Measurements from ENCODE around the gene FLOT2. TPM values are rescaled to one million over a fixed set of nuclear protein-coding genes. Genes with fewer than 3 reads are reported as not detected.
A peak's percentile ranks its signal among the peaks of the same experiment; 100 is the strongest.
"Not testable (repeated sequence)": the region's sequence is repeated elsewhere in the genome, so short reads cannot be mapped to it uniquely, and the experiment has no call there.

FLOT2 gene
- total RNA-seq, 1 donor from 2014 or later: 136 TPM

- H3K4me3 Mint-ChIP-seq (ENCODE audit: low read depth); H3K27me3 Mint-ChIP-seq (ENCODE audit: low read depth); DNase-seq (ENCODE audit: low spot score); H3K27ac Mint-ChIP-seq; H3K9me3 Mint-ChIP-seq; intact Hi-C loops (cut with micrococcal nuclease): not testable (repeated sequence)
- Mint-ChIP-seq H3K36me3 (ENCODE audit: low read depth) (peaks cover 59% of the 10 kb centered on the region), H3K4me1 (ENCODE audit: low read depth) (peaks cover 36% of the 10 kb centered on the region)
Observed at GRCh38 chr17:28934508-28934907, 37.0 kb upstream of the FLOT2 start.

- intact Hi-C loops (cut with micrococcal nuclease): loop anchor here (5.0 kb wide), 1 partner anchor 37 kb away; no protein-coding TSS in a partner anchor
- Mint-ChIP-seq H3K36me3 (ENCODE audit: low read depth) (peaks cover 77% of the 10 kb centered on the region), H3K9me3 (peaks cover 14% of the 10 kb centered on the region), H3K27ac (no peak overlapping the region), H3K4me3 (ENCODE audit: low read depth) (no peak overlapping the region), H3K4me1 (ENCODE audit: low read depth) (peaks cover 41% of the 10 kb centered on the region), H3K27me3 (ENCODE audit: low read depth) (no peaks in the 10 kb centered on the region)
- DNase-seq (ENCODE audit: low spot score): no peak
Observed at GRCh38 chr17:28929787-28930186, 32.3 kb upstream of the FLOT2 start.

- Mint-ChIP-seq H3K4me1 (ENCODE audit: low read depth) (peaks cover 47% of the 10 kb centered on the region), H3K36me3 (ENCODE audit: low read depth) (peaks cover 81% of the 10 kb centered on the region), H3K27me3 (ENCODE audit: low read depth) (no peaks in the 10 kb centered on the region), H3K27ac (peak overlapping the region; percentile 43), H3K9me3 (peaks cover 14% of the 10 kb centered on the region), H3K4me3 (ENCODE audit: low read depth) (no peak overlapping the region)
- intact Hi-C loops (cut with micrococcal nuclease): loop anchor here (5.0 kb wide), 1 partner anchor 36 kb away; no protein-coding TSS in a partner anchor
- DNase-seq (ENCODE audit: low spot score): no peak
Observed at GRCh38 chr17:28928061-28928460, 30.5 kb upstream of the FLOT2 start.

- Mint-ChIP-seq H3K36me3 (ENCODE audit: low read depth) (peaks cover 80% of the 10 kb centered on the region), H3K9me3 (peaks cover 14% of the 10 kb centered on the region), H3K4me1 (ENCODE audit: low read depth) (peaks cover 49% of the 10 kb centered on the region), H3K27ac (peak overlapping the region; percentile 73), H3K27me3 (ENCODE audit: low read depth) (no peaks in the 10 kb centered on the region), H3K4me3 (ENCODE audit: low read depth) (no peak overlapping the region)
- DNase-seq (ENCODE audit: low spot score): no peak
- intact Hi-C loops (cut with micrococcal nuclease): loop anchor here (1.0 to 5.0 kb wide), 3 partner anchors 20 to 34 kb away; partner anchors contain the start of gene DHRS13
Observed at GRCh38 chr17:28926786-28927185, 29.3 kb upstream of the FLOT2 start.

GRCh38 chr17:28926366-28926765 lies 28.8 kb upstream of the FLOT2 start:
- Mint-ChIP-seq H3K27me3 (ENCODE audit: low read depth) (no peaks in the 10 kb centered on the region), H3K27ac (peak overlapping the region; percentile 73), H3K4me1 (ENCODE audit: low read depth) (peaks cover 49% of the 10 kb centered on the region), H3K36me3 (ENCODE audit: low read depth) (peaks cover 80% of the 10 kb centered on the region), H3K4me3 (ENCODE audit: low read depth) (no peak overlapping the region), H3K9me3 (peaks cover 14% of the 10 kb centered on the region)
- intact Hi-C loops (cut with micrococcal nuclease): loop anchor here (1.0 to 5.0 kb wide), 3 partner anchors 20 to 34 kb away; partner anchors contain the start of gene DHRS13
- no peak for DNase-seq (ENCODE audit: low spot score)

DNA sequence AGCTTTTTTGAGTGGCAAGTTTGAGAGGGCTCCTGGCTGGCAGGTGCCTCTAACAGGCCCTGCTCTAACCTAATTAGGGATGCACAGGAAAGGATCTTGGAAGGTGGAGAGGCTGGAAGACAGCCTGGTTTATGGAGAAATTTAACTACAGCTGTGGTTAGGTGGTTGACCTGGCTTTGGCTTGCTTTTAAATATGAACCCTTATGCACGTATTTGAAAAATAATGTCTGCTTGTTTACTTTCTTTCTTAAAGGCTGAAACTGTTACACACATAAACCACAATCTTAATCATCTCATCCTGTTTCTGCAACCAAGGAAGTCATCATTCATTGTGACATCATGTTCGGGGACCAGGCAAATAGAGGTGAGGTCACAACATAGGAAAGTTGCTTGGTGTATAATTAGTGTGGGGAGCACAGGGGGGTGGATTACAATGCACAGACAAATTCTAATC lies 28.4 kb upstream of the FLOT2 start:
- peak overlapping the region; percentile 73 for H3K27ac Mint-ChIP-seq
- peaks cover 49% of the 10 kb centered on the region for H3K4me1 Mint-ChIP-seq (ENCODE audit: low read depth)
- intact Hi-C loops (cut with micrococcal nuclease): loop anchor here (1.0 to 5.0 kb wide), 3 partner anchors 20 to 34 kb away; partner anchors contain the start of gene DHRS13
- peak; percentile 59 for DNase-seq (ENCODE audit: low spot score)
- H3K36me3 Mint-ChIP-seq (ENCODE audit: low read depth): peaks cover 83% of the 10 kb centered on the region
- H3K9me3 Mint-ChIP-seq: peaks cover 14% of the 10 kb centered on the region
- no peaks in the 10 kb centered on the region for H3K27me3 Mint-ChIP-seq (ENCODE audit: low read depth)
- peak overlapping the region; percentile 26 for H3K4me3 Mint-ChIP-seq (ENCODE audit: low read depth)

DNA sequence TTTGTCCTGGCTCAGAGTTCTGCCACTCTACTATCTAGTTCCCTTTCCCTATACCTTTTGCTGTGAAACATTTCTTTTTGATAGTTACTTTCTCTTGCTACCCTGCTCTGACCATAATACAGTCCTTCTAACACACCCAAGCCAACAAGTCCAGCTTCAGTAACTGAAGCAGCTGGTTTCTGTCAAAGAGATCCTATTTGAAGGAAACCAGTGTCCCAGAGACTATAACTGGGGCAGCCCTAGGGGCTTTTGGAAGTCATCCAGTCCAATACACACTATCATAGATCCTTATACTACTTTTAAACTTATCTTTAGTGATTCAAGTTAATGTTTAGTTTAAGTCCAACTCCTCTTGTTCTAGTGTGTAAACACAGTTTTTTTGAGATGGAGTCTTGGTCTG lies 22.7 kb upstream of the FLOT2 start:
- Mint-ChIP-seq H3K36me3 (ENCODE audit: low read depth) (peaks cover 84% of the 10 kb centered on the region), H3K4me3 (ENCODE audit: low read depth) (no peak overlapping the region), H3K4me1 (ENCODE audit: low read depth) (peaks cover 19% of the 10 kb centered on the region), H3K27me3 (ENCODE audit: low read depth) (no peaks in the 10 kb centered on the region), H3K9me3 (no peaks in the 10 kb centered on the region), H3K27ac (no peak overlapping the region)
- intact Hi-C loops (cut with micrococcal nuclease): no loop called here
- no peak for DNase-seq (ENCODE audit: low spot score)

- no peak for DNase-seq (ENCODE audit: low spot score)
- Mint-ChIP-seq H3K27ac (no peak overlapping the region), H3K4me1 (ENCODE audit: low read depth) (peaks cover 11% of the 10 kb centered on the region), H3K27me3 (ENCODE audit: low read depth) (no peaks in the 10 kb centered on the region), H3K9me3 (peaks cover 3% of the 10 kb centered on the region), H3K4me3 (ENCODE audit: low read depth) (no peak overlapping the region), H3K36me3 (ENCODE audit: low read depth) (peaks cover 85% of the 10 kb centered on the region)
- intact Hi-C loops (cut with micrococcal nuclease): no loop called here
Observed at GRCh38 chr17:28918295-28918694, 20.8 kb upstream of the FLOT2 start.

GRCh38 chr17:28917465-28917864 lies 19.9 kb upstream of the FLOT2 start:
- Mint-ChIP-seq H3K27ac (no peak overlapping the region), H3K4me3 (ENCODE audit: low read depth) (no peak overlapping the region), H3K36me3 (ENCODE audit: low read depth) (peaks cover 86% of the 10 kb centered on the region), H3K9me3 (peaks cover 3% of the 10 kb centered on the region), H3K4me1 (ENCODE audit: low read depth) (peaks cover 9% of the 10 kb centered on the region), H3K27me3 (ENCODE audit: low read depth) (no peaks in the 10 kb centered on the region)
- DNase-seq (ENCODE audit: low spot score): no peak
- intact Hi-C loops (cut with micrococcal nuclease): no loop called here

- peaks cover 3% of the 10 kb centered on the region for H3K9me3 Mint-ChIP-seq
- no peak overlapping the region for H3K4me3 Mint-ChIP-seq (ENCODE audit: low read depth)
- H3K27ac Mint-ChIP-seq: no peak overlapping the region
- H3K4me1 Mint-ChIP-seq (ENCODE audit: low read depth): peaks cover 9% of the 10 kb centered on the region
- H3K36me3 Mint-ChIP-seq (ENCODE audit: low read depth): peaks cover 88% of the 10 kb centered on the region
- intact Hi-C loops (cut with micrococcal nuclease): no loop called here
- no peak for DNase-seq (ENCODE audit: low spot score)
- H3K27me3 Mint-ChIP-seq (ENCODE audit: low read depth): no peaks in the 10 kb centered on the region
Observed at GRCh38 chr17:28917029-28917428, 19.5 kb upstream of the FLOT2 start.

DNA sequence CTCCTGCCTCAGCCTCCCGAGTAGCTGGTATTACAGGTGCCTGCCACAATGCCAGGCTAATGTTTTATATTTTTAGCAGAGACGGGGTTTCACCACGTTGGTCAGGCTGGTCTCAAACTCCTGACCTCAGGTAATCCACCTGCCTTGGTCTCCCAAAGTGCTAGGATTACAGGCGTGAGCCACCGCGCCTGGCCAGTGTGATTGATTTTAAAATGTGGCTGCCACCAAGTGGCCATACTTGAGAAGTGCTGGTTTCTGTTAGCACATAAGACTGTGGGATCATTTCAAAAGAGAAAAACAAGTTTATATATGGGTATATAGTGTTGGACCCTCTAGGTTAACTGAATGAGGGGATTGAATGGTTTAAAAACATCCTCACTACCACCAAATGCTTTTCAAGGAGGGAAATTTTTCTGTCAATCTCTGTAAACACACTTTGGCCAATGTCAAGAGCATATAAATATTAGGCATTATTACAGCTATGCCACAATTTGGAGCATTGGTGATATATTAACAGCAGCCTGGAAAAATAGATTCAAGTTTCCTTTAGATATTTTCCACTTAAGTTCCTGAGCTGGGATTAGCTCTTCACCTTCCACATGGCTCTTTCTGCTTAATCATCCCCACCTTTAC lies 18.9 kb upstream of the FLOT2 start:
- Mint-ChIP-seq H3K27ac (peak overlapping the region; percentile 35), H3K4me3 (ENCODE audit: low read depth) (no peak overlapping the region), H3K4me1 (ENCODE audit: low read depth) (peaks cover 9% of the 10 kb centered on the region), H3K27me3 (ENCODE audit: low read depth) (no peaks in the 10 kb centered on the region), H3K36me3 (ENCODE audit: low read depth) (peaks cover 87% of the 10 kb centered on the region), H3K9me3 (peaks cover 3% of the 10 kb centered on the region)
- intact Hi-C loops (cut with micrococcal nuclease): loop anchor here (1.0 kb wide), 1 partner anchor 153 kb away; no protein-coding TSS in a partner anchor
- no peak for DNase-seq (ENCODE audit: low spot score)

DNA sequence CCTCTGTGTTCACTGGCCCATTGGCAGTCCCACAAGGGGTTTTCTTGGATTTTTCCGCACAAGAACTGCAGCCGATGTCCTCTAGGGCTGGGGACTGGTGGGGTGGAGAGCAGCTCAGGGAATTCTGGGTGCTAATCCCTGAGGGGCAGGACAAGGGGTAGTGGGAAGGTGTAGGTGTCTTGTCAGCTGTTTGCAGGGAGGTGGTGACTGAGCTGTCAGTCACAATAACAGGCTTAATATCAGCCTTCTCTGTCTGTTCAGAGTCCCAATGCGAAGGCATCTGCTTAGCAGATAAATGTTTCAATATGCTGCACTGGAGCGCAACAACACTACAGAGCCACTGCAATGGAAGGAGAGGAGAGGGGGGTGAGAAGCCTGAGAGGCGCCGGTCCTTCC lies 15.4 kb upstream of the FLOT2 start:
- no peak for DNase-seq (ENCODE audit: low spot score)
- intact Hi-C loops (cut with micrococcal nuclease): no loop called here
- peaks cover 85% of the 10 kb centered on the region for H3K36me3 Mint-ChIP-seq (ENCODE audit: low read depth)
- H3K27me3 Mint-ChIP-seq (ENCODE audit: low read depth): no peaks in the 10 kb centered on the region
- H3K4me1 Mint-ChIP-seq (ENCODE audit: low read depth): peaks cover 9% of the 10 kb centered on the region
- no peak overlapping the region for H3K27ac Mint-ChIP-seq
- peaks cover 3% of the 10 kb centered on the region for H3K9me3 Mint-ChIP-seq
- H3K4me3 Mint-ChIP-seq (ENCODE audit: low read depth): no peak overlapping the region

DNA sequence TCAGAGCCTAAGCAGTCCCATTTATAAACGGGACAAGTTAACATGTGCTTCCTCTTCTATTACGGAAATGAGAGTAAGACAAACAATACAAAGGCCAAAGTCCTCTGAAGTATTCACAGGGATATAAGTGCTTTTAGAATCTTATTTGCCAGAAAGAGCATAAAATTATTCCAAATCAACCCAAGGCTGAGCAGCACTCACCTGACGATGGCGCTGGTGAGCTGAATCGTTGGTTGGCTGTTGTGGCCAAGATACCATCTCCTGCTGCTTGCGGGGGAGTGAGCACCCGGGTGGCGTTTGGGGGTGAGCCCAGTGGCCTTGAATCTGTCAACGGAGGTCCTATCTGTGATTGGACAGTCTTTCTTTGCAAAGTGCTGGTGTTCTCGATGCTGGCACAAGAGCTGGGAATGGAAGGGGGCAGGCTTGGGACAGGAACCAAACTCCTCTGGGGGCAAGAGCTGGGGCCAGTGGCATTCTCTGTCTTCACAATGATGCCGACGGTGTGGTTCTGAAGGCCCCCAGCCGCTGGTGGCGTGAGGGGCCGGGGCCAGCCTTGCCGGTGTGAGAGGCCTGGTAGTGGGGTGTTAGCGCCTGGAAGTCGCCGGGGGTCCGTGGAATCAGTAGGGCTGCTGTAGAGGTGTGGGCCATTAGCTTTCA lies 14.9 kb upstream of the FLOT2 start:
- H3K4me3 Mint-ChIP-seq (ENCODE audit: low read depth): no peak overlapping the region
- no peak for DNase-seq (ENCODE audit: low spot score)

More for the DNA sequence above, 14.9 kb upstream of the FLOT2 start:
- intact Hi-C loops (cut with micrococcal nuclease): no loop called here
- peaks cover 86% of the 10 kb centered on the region for H3K36me3 Mint-ChIP-seq (ENCODE audit: low read depth)
- H3K27me3 Mint-ChIP-seq (ENCODE audit: low read depth): no peaks in the 10 kb centered on the region
- H3K9me3 Mint-ChIP-seq: peaks cover 3% of the 10 kb centered on the region
- no peak overlapping the region for H3K27ac Mint-ChIP-seq
- peaks cover 9% of the 10 kb centered on the region for H3K4me1 Mint-ChIP-seq (ENCODE audit: low read depth)
